Naive thymus-derived CD4-positive, alpha-beta T cell (primary cell): ENCODE measurements around the gene UGGT2. TPM values are rescaled to one million over a fixed set of nuclear protein-coding genes. Genes with fewer than 3 reads are reported as not detected.

Source experiments
- ATAC-seq: fragments of 150-1000 bp; cut with Tn5 transposase; 2 replicates; pipeline ENCODE4 v1.10.0; 2021; ENCODE audit warnings: mild to moderate bottlenecking, moderate library complexity
- CTCF ChIA-PET: fragments of 350-600 bp; sonication (Branson Sonifier 250); formaldehyde crosslinking; loops from one replicate; lab custom pipeline; 2021; ENCODE audit warnings: antibody characterized with exemption; lab: Charles Lee
- POLR2A ChIA-PET: fragments of 350-600 bp; sonication (Branson Sonifier 250); formaldehyde crosslinking; loops from one replicate; lab custom pipeline; 2021; ENCODE audit warnings: antibody characterized with exemption, inconsistent platforms; lab: Charles Lee
- DNase-seq, 9 donors: peaks; one replicate each; pipeline versions ENCODE4 v3.0.0 to v3.0.0-alpha.2; 2020 to 2022; ENCODE audit warnings: mixed read lengths in 1 of 9
- H3K27ac ChIP-seq: one replicate; pipeline ENCODE4 v1.7.0; 2013; ENCODE audit warnings: mild to moderate bottlenecking, low read depth, low read length, moderate library complexity
- H3K27me3 ChIP-seq, 2 donors: one replicate each; pipeline ENCODE4 v1.7.0; 2013; ENCODE audit warnings: low read length in 2 of 2, mild to moderate bottlenecking in 2 of 2, moderate library complexity in 2 of 2; ENCODE audit not compliant: control insufficient read depth in 2 of 2, insufficient read depth in 2 of 2
- H3K36me3 ChIP-seq, 3 experiments: 1 replicate in 2 of 3; 2 replicates in 1 of 3; pipeline ENCODE4 v1.7.0; 2013; ENCODE audit warnings: low read length in 3 of 3, mild to moderate bottlenecking in 3 of 3, moderate library complexity in 1 of 3; ENCODE audit not compliant: insufficient read depth in 3 of 3, control insufficient read depth in 2 of 3
- H3K4me1 ChIP-seq, 2 donors: one replicate each; pipeline ENCODE4 v1.7.0; 2013; ENCODE audit warnings: low read length in 2 of 2, mild to moderate bottlenecking in 2 of 2, moderate library complexity in 1 of 2; ENCODE audit not compliant: control insufficient read depth in 2 of 2, insufficient read depth in 2 of 2
- H3K4me3 ChIP-seq: 2 replicates; pipeline ENCODE4 v1.7.0; 2013; ENCODE audit warnings: mild to moderate bottlenecking, low read length
- H3K9me3 ChIP-seq, 3 experiments: 1 replicate in 2 of 3; 2 replicates in 1 of 3; pipeline ENCODE4 v1.7.0; 2013; ENCODE audit warnings: low read length in 3 of 3; ENCODE audit not compliant: control insufficient read depth in 2 of 3
- H3K27ac Mint-ChIP-seq, 9 donors: one replicate each; pipeline ENCODE4 v1.8.0; 2020 to 2022; ENCODE audit warnings: mixed read lengths in 9 of 9, mild to moderate bottlenecking in 8 of 9, moderate library complexity in 5 of 9, inconsistent platforms in 2 of 9
- H3K27me3 Mint-ChIP-seq, 5 donors: one replicate each; pipeline ENCODE4 v1.8.0; 2021 to 2022; ENCODE audit warnings: mixed read lengths in 5 of 5, mild to moderate bottlenecking in 1 of 5
- H3K36me3 Mint-ChIP-seq, 5 donors: one replicate each; pipeline ENCODE4 v1.8.0; 2020 to 2022; ENCODE audit warnings: mixed read lengths in 5 of 5, mild to moderate bottlenecking in 3 of 5, inconsistent platforms in 1 of 5
- H3K4me1 Mint-ChIP-seq, 7 donors: one replicate each; pipeline ENCODE4 v1.8.0; 2020 to 2022; ENCODE audit warnings: mixed read lengths in 7 of 7, mild to moderate bottlenecking in 3 of 7, inconsistent platforms in 1 of 7
- H3K4me3 Mint-ChIP-seq, 10 donors: one replicate each; pipeline ENCODE4 v1.8.0; 2020 to 2022; ENCODE audit warnings: mild to moderate bottlenecking in 10 of 10, mixed read lengths in 10 of 10, moderate library complexity in 6 of 10, inconsistent platforms in 2 of 10
- H3K9me3 Mint-ChIP-seq, 11 donors: one replicate each; pipeline ENCODE4 v1.8.0; 2020 to 2022; ENCODE audit warnings: mixed read lengths in 11 of 11, mild to moderate bottlenecking in 4 of 11, inconsistent platforms in 1 of 11, moderate library complexity in 1 of 11
- intact Hi-C, 2 donors: fragments of 100-400 bp; cut with micrococcal nuclease; formaldehyde crosslinking; loops; one replicate each; pipeline ENCODE4 v1.15.1; 2023
- polyA plus RNA-seq, 2 donors: library from polyadenylated mRNA; unstranded; fragments of 300-500 nt; fragmentation: Illumina TruSeq; gene quantifications; one replicate each; pipeline ENCODE4 v1.2.3, GENCODE V29; 2021
- total RNA-seq, 6 experiments: library from RNA in 5 of 6; stranded (reverse) in 5 of 6; gene quantifications; 1 replicate in 5 of 6; 2 replicates in 1 of 6; pipeline ENCODE4 v1.2.3 and lab custom pipeline; 2021 to 2026

UGGT2 gene
- total and polyA plus RNA-seq, 7 experiments from 2014 or later, result 0.22 to 6.5 (median 0.51) TPM; not detected in 3

- H3K27ac Mint-ChIP-seq, result peak overlapping the region in 1 of 9 donors; percentile 66
- H3K27me3 Mint-ChIP-seq, result no peaks in the 10 kb centered on the region
- ATAC-seq (no peak), DNase-seq (no peak)
- no peaks in the 10 kb centered on the region for H3K27me3 ChIP-seq
- no peaks in the 10 kb centered on the region for H3K4me1 ChIP-seq
- H3K4me3 Mint-ChIP-seq, result no peak overlapping the region
- H3K4me1 Mint-ChIP-seq, result peaks cover 6 to 28% (median 18%) of the 10 kb centered on the region in 7 donors
- CTCF ChIA-PET, result interaction anchor here (0.6 kb wide), 1 partner anchor 8 kb away, joined by 3 read pairs; no protein-coding TSS in a partner anchor
- H3K9me3 Mint-ChIP-seq, result peaks cover 0 to 6% (median 0%) of the 10 kb centered on the region in 11 donors
- H3K36me3 Mint-ChIP-seq, result peaks cover 7 to 24% (median 18%) of the 10 kb centered on the region in 5 donors
- no peak overlapping the region for H3K4me3 ChIP-seq
- no peak overlapping the region for H3K27ac ChIP-seq
- POLR2A ChIA-PET, result no interaction called here
- intact Hi-C loops, result no loop called here
- H3K36me3 ChIP-seq, result no peaks in the 10 kb centered on the region
- no peaks in the 10 kb centered on the region for H3K9me3 ChIP-seq
Observed at GRCh38 chr13:95752677-95753076, 300.5 kb downstream of the UGGT2 start.

Other genes with a start within 250 kb of the UGGT2 start
- gene HS6ST3, start 36.7 kb upstream of the UGGT2 start, total RNA-seq, result not detected
- gene HS6ST3, start 36.7 kb upstream of the UGGT2 start, polyA plus RNA-seq, result not detected